T-helper 1 cell (primary cell): ENCODE results near the gene SNX8.
A peak's percentile ranks its signal among the peaks of the same experiment; 100 is the strongest.

ENCODE experiments used
- DNase-seq, 5 donors: peaks; one replicate each; pipeline ENCODE4 v3.0.0-alpha.2; 2012 to 2020

SNX8 gene

DNA sequence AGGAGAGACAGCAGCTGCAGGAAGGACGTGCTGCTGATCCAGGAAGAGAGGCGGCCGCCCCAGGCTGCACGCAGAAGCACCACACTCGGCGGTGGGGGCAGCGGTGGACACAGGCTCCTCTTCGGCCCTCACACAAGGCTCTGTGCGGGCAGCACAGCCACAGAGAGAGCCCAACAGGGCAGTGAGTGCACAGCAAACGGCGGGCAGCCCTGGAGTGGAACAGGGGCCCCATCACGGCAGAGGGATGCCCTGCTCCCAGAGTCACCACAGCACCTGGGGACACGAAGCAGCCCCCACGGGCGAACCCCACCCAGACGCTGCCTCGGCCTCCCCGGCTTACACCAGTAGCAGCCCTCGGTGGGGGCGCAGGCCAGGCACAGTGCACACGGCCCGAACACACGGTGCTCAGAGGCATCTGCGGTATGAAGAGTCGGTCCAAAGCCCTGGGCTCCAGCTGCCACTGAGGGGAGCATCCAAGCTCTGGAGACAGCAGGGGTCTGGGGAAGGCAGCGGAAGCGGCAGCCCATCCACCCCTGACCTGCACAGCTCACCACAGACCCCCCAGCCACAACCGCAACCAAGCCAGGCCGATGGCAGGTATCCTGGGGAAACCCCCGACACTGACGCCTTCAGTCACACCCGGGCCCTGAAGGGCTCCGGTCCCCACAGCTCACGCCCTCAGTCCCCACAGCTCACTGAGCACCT, 55.4 kb downstream of the SNX8 start:
- DNase-seq = no peak

DNA sequence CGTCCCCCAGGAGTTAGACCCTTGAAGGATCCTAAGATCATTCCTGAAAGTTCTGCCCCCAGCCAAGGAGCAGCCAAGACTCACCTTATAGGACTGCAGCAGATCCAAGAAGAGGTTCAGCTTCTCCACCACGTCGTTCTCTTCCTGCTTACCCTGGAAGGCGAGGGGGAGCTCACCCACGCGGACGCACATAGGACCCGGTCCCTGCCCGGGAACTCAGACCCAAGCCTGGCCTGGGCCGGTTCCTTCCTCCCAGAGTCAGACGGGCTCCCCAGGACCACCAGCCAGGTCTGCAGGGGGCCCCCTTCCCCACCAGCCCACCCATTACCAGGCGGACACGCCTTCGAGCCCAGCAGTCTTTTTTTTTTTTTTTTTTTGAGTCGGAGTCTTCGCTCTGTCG, 56.6 kb downstream of the SNX8 start:
- no peak for DNase-seq

DNA sequence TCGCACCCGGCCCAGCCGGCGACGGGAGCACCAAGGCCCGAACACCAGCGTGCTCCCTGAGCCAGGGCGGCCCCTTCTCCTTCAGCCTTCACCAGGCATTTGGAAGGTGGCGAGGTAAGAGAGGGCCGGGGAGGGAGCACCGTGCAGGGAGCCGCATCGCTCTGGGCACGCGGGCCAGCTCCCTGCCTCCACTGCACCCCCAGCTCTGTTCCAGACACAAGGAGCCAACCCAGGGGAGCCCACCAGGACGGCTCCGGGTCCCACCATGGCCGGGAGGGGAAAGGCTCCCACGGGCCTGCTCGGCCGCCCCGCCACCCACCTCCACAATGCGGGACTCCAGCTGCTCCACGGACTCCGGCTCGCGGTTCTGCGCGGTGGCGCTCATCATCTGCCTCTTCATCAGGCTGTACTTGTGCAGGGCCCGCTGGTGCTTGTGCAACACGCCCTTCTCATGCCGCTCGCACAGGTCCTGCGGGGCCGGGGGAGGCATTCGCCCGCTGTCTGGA, 57.1 kb downstream of the SNX8 start:
- no peak for DNase-seq

DNA sequence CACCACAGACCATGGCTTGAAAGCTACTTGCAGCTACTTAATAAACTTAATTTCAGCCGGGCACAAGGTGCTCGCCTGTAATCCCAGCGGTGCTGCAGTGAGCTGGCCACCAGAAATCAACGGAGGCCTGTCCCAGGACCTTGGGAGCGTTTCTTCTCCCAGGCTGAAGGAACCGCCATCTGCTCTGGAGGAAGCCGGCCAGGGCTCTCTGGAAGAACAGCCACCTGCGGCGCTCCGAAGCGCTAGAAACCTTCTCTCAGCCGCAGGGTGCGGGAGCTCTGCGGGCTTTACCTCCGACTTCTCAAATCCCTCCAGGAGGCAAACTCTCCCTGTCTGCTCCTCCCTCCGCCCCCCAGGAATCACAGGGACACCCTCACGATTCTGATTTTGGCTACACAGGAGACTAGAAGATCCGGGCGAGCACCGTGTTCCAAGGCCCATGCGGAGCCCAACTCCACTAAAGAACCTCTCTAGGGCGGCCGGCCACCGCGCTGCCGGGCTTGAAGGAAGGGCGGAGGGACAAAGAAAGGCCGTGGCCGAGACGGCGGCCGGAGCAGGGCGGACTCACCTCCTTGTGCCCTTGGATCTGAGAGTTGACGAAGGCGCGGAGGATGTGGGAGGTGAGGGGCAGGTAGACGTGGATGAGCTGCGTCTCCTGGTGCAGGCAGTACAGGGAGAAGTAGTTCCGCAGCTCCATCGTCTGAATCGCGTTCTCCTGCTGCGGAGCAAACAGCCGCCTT, 57.8 kb downstream of the SNX8 start:
- DNase-seq = no peak

DNA sequence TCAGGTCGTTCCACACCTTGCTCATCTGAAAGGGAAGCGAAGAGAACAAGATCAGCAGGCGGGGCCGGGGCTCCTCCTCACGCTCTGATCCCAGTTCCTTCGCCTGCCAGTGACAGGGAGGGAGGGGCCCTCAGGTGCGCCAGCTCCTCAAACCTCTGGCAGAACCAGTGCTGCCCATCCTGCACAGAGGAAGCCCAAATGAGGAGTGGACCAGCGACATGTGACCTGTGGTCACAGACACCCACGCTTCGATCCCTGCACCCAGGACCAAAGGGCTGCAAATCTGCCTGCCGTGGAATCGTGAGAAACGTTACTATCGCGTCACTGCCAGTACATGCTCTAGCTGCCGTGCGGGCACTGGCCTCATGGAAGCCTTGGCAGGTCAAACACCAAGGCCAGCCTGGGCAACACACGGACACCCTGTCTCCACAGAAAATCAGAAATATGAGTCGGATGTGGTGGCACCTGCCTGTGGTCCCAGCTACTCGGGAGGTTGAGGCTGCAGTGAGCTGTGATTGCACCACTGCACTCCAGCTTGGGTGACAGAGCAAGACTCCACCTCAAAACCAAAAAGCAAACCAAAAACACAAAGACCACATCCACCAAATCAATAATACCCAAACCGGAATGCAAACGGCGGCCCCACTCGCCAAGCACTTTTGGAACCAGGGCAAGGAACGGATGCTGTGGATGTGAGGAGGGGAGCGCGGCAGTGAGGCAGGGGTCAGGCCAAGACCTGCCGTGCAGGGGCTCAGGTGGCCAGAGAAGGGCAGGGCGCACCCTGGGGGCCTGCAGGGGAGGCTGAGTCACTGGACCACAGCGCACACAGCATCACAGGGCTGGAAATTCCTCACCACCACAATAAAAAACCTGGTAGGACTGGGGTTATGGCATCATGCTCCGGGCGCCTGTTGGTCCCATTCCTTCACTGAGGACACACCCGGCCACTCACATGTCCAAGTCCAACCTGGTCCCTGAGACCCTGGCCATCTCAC, 58.8 kb downstream of the SNX8 start:
- no peak for DNase-seq

DNA sequence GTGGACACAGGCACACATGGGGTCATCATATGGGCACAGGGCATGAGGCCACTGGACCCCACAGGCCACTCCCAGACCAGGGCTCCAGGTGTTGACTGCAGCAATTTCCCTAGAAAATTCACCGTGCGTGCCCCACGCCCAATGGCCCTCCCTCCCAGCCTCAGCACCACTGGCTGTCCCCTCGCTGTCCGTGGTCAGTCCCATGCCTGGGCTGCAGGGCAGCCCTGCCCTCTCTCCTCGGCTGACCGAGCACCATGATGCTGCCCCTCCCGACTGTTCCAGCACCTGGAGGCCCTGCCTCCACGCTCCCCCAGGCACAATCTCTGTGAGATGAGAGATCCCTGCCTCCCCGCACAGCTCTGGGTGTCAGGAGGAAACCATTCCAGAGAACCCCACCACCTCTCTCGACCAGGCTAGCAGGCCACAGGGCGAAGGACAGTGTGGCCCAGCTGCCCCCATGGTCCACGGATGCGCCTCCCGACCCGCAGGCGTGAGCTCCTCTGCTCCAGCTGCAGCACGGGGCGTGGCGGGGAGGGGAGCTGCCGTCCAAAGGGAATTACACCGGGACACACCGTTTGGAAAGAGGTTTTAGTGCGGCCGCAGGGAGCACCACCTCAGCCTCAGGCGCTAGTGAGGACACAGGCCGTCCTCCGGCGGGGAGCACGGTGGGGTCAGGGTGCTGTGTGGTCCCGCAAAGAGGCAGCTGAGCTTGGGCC, 59.7 kb downstream of the SNX8 start:
- DNase-seq = no peak

DNA sequence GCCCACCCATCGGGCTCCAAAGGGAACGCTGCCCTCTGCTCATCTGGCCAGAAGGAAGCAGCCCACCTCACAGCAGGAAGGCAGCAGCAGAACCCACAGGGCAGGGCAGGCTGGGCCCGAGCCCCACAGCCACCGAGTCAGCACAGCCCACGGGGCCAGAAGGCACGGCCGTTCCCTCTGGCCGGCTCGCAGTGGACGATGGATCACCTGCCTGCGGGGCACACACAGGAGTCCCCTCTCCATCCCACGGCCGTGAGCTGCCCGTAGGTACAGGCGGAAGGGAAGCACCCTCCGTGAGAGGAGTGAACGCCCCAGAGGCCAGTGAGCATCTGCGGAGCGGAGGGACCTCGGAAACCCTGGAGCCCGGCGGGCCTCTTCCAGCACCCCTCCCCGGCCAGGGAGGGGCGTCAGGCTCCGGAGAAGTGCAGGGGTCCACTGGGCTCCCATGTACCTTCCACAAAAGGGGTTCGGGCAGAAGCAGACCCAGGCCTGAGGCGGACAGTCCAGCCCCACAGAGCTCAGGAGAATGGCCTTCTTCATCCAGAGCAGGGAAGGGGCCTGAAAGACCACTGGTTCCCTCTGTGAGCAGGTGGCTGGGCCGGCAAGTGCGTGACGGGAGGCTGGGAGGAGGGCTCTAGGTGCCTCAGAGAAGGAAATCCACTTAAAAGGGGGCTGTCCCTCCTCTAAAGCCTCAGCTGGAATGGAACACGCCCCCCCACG, 60.6 kb downstream of the SNX8 start:
- no peak for DNase-seq

DNA sequence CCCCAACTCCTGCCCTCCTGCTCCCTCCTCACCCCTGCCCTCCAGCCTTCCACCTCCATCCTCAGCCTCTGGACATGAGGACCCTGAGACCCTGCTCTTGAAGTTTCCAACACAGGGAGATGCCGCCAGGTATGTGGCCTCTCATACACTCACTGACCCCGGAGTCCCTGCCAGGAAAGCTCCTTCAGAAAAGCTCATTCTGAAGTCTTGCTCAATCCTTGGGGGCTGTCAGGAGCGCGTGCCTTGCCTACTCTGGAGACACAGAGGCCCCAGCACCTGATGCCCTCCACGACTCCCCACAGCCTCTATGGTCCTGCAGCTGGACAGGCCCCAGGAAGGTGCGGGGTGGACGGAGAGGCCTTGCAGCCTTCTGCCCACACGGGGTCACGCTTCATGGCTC, 61.2 kb downstream of the SNX8 start:
- DNase-seq = no peak

DNA sequence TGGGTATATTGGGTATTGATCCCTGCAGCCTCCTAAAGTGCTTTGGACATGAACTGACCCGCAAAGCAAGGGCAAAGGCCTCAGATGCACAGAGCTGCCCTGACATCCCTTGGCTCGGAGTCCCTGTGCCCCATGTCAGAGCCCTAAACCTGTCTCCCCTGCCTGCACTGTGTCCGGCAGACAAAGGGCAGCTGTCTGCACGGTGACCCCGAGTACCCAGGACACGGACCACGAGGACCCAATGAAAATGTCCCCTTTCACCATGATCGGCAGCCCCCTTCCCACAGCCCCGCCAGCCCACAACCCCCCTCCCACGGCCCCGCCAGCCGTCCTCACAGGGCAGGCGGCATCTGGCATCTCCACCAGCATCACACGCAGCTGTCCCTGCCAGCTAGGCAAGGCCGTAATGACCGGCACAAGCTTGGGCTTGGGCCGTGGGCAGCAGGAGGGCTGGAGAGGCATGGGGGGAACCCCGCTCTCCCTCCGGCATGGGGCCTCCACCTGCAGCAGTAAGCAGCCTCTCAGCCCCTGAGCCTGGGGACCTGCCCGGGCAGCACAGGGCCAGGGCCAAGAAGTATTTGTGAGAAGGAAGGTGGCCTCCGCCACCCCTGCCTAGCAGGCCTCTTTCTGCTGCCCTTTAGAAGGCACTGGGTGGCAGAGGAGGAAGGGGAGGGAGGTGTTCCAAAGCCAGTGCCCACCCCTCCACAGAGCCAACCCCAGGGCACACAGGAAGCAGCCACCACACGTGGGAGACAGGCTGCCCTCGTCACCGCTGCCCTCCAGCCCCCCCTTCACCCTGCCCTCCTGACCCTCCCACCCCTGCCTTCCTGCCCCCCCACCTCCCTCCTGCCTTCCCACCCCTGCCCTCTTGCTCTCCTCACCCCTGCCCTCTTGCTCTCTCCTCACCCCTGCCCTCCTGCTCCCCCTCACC, 62.1 kb downstream of the SNX8 start:
- DNase-seq = no peak

DNA sequence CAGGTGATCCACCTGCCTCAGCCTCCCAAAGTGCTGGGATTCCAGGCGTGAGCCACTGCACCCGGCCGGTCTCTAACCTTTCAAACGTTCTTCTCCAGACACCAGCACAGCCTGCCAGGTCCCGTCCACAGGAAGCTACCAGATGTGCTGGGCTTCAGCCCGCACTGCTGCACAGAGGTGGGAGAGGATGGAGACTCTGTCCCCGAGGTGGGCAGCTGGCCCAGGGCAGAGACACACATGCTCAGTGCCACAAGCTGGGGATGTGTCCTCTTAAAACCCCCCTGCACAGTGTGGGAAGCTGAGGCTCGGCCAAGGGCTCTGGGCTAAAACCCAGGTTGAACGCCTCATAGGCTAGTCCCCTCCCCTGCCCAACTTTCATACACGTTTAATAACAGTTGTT, 62.9 kb downstream of the SNX8 start:
- no peak for DNase-seq

DNA sequence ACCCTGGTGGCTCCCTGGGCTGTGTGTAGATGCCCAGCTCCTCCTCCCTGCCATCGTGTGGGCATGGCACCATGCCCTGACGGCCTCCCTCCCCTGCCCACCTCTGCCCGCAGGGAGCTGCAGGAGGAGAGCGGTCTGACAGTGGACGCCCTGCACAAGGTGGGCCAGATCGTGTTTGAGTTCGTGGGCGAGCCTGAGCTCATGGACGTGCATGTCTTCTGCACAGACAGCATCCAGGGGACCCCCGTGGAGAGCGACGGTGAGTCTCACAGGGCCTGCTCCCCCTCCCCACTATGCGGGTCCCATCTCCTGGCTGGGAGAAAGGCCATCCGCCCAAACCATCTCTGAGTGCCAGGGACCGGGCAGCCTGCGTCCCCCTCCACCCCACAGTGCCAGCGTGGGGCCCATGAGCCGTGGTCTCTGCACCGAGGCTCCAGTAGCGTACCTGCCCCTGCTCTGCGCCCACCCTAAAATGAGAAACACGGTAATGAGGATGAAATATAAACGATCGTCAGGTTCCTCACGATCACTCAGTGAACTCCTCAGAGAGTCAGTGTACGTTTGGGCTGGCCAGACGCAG, 64.4 kb downstream of the SNX8 start:
- no peak for DNase-seq

DNA sequence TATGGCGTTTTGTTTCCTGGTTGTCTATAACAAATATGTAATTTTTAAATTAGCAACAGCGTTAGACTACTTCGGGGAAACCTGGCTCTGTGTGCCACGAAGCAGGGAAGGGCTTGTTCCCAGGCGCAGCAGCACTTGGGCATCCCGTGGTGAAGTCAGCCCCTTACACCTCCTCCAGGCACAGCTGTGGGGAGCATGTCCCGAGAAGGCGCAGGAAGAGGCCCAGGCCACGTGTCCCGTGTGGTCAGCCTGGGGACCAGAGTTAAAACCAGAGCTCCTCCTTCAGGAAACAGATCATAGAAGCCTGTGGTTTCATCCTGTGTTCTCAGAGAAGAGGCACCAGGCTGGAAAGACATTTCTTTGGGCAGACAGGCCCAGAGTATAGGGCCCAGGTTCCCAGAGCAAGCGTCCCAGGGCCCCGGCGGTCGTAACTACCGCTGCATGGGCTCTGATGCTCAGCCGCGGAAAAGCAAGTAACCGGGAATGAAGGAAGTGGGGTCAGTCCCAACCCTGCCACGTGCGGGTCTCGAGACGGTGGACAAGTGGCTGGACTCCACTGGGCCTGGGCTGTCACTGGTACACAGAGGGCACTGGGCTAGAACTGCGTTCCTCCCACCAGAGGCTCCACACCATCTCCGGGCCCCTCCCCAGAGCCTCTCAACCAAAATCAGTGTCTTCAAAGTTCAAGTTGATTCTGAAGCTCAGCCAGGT, 65.1 kb downstream of the SNX8 start:
- DNase-seq = peak in 1 of 5 donors; percentile 49

DNA sequence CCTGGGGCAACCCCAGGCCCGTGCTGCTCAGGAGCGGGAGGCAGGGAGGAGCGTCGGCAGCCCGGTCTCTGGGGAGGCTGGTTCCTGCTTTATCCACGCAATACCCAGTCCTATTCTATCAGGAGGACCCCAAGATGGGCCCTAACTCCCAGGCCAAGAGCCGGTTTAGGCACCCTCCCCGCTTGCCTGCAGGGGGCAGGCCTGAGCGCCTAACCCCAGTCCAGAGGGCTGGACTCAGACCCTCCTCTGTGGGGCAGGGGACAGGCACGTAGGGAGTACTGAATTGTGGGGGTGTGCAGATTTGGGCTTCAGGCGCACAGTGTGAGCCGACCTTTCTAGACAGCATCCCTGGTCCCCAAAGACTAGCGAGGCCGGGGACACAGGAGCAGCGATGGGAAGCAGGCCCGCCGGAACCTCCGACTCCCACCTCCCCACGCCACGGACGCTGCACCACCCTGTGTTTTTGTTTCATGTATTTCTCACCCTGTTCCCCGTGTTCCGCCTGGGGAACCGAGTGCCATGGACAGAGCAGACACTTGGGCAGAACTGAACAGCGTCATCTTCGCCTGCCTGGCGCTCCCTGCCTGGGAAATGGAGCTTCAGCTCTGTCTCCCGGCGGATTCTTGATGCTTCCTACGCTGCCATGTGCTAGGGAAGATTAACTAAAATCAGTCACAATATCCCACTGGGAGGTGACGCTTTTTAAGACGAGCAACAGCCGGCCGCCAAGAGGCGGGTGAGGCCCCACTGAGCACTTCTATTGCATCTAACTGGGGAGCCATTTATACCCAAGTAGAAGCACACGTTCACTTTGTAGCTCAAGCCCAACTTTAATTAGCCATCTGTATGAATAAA, 66.9 kb downstream of the SNX8 start:
- DNase-seq = no peak

DNA sequence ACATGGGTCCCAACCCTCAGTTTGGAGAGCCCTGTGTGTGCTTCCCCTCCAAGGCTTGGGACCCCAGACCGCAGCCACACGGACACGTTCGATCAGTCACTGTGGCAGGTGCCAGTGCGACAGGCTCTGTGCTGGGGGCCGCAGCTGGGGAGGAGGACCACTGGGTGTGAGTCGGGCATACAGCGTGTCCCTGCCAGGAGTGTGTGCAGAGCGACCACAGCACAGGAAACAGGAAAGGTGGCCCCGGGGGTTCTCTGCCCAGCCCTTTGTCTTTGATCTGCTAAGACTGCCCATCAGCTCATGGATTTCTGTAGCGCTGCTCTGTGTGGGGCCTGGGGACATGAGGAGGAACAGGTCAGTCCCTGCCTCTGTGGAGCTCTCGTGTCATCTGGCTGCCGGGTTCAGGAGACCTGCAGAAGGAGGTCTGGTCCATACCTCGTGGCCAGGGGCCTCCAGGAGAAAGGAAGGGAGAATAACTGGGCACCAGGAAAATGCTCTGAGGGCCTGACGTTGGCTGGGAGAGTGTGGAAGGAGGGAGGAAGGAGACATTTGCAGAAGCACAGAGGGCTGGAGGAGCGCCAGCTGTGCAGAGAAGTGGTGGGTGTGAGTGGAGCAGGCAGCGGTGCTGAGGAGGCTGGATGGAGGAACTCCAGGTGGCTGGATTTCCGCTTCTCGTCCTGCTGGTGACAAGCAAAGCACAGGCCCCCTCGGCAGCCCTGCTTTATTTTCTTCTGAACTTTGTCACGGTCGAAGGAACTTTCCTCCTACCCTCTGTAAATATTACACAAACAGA, 68.2 kb downstream of the SNX8 start:
- no peak for DNase-seq

DNA sequence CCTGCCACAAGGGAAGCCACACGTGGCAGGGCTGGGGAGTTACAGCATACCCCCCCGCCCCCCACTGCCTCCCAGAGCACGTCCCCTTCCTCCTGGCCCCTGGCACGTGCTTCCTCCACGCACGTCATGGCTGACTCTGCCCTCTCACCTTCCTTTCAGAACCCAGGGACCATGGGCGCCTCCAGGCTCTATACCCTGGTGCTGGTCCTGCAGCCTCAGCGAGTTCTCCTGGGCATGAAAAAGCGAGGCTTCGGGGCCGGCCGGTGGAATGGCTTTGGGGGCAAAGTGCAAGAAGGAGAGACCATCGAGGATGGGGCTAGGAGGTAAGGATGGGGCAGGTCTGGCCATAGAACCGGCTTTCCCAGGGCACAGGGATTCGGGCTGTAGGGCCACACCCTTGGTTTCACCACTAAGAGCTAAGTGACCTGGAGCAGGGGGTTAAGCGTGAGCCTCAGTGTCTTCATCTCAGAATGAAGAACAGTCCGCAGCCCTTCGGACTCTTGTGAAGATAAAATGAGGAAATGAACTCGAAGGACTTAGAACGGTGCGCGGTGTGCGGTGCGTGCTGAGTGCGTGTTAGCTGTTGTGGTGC, 69.7 kb downstream of the SNX8 start:
- no peak for DNase-seq

DNA sequence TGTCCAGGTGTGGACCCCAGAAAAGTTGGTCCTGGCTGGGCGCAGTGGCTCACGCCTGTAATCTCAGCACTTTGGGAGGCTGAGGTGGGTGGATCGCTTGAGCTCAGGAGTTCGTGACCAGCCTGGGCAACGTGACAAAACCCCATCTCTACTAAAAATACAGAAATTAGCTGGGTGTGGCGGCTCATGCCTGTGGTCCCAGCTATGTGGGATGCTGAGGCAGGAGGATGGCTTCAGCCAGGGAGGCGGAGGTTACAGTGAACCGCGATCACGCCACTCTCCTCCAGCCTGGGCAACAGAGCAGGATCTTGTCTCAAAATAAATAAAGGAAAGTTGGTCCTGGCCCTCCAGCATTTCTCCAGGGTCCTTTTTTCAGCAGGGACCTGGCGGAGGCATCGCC, 70.8 kb downstream of the SNX8 start:
- no peak for DNase-seq
